Measurements from ENCODE around the gene MAP3K14.

Gene MAP3K14

DNA sequence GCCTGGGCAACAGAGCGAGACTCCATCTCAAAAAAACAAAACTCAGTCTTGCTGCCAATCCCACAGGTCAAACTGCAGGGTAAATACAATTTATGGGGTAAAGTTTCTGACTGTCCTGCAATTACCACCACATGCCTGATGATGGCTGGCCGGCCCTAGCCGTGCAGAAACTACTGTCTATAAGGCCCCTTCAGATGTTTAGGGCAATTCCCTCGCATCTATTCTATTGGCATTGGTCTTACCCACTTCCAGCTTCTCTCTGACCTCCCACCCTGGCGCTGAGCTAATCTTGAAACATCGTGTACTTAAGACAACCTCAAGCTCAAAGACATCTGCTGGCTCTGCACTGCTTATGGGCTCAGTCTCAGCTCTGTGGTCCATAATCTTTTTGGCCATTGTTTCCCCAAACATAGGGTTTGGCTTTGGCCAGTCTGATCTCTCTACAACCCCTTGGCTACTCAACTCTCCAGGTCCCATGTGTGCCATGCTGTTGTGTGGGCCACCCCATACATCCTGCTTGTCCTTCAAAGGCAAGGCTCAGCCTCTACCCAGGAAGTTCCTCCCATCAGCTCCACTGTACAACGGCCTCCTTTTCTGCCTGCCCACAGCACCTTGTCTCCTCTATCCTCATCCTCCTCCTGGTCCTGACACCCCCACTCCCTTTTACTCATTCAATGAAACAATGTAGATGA is 16.6 kb downstream of the MAP3K14 start:
- DNase-seq (ENCODE audit: low read depth) = no peak

DNA sequence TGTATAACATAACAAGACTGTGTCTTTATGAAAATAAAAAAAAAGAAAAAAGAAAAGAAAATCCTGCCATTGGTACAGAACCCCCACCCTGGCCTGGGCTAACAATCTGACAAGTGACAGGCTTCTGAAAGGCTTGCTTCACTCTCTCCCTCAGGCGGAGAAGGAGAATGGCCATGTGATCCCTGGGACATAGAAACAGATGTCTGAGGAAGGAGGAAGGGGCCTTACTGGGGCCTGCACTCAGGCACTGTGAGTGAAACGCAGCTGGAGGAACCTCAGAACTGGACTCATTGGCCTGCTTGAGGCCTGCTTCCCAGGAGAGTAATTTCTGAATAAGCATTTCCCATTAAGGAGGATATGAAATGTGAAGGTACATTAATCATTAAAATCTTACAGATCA is 17.5 kb downstream of the MAP3K14 start:
- no peak for DNase-seq (ENCODE audit: low read depth)

DNA sequence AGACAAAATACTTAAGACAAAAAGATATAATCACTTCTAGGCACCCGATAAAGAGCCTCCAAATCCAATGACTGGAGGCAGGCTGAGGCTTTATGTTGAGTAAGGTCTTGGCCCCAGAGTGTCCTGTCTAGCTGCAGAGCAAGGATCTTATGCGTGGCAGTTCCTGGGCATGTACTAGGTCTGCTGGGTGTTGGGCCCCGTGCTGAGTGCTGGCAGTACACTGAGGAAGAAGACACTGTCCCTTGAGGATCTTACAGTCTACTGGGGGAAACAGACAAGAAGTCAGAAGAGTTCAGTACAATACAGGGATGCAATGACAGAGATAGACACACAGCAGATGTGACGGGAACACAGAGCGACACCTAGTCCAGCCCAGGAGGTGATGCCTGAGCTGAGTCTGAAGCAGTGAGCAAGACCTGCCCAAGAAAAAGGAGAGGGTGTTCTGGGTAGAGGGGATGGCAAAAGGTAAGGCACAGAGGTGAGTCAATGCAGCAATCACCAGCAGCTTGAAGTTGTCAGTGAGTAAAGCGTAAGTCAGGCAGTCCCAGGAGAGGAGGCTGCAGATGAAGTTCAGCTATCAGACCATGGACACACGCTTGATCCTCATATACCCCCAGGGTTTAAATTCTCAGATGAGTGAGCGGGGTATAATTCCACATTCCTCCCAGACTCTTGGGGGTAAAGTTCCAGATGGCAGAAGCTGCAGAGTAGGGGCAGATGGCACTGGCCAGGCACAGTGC is 18.1 kb downstream of the MAP3K14 start:
- no peak for DNase-seq (ENCODE audit: low read depth)

DNA sequence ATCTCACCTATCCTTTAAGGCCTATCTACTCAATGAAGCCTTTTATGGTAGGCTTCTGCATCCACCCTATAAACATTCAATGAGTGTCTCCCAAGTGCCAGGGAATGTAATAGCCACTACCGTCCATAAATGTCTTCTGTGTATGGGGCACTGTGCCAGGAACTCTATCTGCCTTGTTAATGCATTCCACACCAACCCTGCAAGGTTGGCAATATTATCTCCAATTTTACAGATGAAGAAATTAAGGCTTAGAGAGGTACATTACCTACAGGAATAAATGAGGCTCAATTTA is 20.0 kb downstream of the MAP3K14 start:
- no peak for DNase-seq (ENCODE audit: low read depth)

DNA sequence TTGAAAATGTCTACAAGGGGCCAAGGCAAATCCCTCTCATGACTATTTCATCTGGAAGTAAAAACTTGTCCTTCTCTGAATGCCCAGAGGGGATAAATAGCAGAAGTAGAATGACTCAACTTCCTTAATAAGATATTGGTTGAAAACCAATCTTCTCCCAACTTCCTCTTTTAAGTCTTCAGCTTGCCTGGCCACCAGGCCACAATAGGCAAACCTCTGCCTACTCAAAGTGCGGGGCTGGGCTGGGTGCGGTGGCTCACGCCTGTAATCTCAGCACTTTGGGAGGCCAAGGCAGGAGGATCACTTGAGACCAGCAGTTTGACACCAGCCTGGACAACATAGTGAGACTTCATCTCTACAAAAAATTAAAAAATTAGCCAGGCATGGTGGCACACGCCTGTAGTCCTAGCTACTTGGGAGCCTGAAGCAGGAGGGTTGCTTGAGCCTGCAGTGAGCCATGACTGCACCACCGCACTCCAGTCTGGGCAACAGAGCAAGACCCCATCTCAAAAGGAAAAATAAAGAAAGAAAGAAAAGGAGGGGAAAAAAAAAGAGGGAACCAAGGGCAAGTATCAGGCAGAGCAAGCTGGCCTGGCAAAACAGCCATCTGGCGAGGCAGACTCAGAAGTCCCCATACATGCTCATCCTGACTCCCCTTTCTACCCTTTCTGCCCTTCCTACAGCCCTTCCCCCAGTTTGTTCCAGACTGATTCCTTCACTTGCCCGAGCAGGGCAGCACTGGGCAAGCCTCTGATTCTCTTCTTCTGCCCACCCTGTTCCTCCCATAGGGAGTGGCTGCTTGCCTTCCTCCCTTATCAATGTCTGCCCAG is 20.6 kb downstream of the MAP3K14 start:
- DNase-seq (ENCODE audit: low read depth) = no peak

DNA sequence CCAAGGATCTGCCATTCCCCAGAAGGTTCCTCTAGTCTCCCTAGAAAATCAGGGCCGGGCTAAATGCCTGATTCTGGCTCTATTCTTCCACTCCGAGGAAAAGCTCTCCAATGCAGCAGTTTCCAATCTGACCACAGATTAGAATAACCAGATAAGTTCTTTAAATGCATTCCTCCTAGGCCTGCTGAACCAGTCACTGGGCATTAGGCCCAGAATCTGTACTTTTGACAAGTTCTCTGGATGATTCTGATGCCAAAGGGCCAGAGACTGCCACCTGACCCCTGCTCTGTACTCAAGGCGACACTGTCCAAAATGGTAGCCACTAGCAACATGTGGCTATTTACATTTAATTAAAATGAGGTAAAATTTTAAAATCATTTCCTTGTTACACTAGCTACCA is 22.3 kb downstream of the MAP3K14 start:
- DNase-seq (ENCODE audit: low read depth) = peak; percentile 77

DNA sequence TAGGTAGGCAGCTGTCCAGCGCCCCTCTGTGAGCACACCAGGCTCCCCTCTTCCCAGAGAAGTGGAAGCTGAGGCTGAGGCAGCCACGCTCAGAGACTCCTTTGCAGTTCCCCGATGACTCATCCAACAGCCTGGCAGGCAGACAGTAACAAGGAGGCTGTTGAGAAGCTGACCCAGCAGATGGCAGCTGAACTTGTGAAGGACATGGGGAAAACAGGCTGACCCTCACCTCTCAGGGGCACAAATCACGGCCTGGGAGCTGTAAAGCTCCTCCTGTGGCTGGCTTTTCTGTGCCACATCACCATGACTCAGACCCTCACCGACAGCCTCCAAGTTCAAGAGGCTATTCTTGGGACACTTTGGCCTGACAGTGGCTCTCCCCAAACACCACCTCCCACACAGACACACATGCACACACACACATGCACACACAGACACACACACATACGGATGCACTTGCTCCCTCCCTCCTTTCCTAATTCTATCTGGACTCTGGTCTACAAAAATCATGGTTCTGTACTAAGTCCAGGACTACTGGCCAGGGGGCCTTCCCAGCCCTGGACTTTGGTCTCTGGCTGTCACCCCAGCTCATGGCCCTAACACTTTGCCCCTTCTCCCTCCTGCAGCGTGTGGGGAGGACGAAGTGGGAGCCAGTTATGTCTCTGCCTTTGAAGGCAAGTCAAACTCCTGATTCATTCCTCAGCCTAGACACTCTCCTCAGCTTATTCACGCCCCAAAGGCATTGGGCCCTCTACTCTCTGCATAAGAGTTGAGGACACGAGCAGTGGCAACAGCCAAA is 23.2 kb downstream of the MAP3K14 start:
- peak; percentile 92 for DNase-seq (ENCODE audit: low read depth)

DNA sequence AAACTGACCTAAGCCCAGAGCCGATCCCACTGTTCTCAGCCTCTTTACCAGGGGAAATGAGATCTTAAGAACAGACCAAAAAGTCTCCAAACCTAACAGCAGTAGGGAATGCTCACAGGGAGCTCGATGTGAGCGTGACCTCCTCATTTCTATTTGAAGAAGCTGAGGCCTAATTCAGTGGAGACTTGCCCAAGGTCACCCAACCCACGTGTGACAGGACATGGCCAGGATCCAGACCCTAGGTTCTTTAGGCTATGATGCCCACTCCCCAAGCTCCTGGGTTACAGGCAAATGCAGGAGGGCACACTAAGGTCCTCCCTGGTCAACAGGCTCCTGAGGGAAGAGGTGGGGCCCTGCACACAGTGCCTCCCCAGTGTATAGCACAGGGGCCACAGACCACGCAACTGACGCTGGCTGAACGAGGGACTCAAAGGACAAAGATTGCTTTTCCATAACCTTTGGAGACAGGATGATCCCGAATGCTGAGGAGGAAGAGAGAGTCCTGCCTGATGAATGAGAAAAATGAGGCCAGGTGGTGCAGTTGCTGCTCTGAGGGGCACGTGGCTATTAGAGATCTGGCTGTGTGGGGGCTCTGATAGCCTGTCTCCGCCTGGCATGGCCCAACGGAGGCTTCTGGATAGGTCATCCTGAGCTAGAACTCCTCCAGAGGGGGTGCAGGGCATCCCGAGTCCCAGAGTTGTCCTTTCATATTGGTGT is 24.0 kb downstream of the MAP3K14 start:
- no peak for DNase-seq (ENCODE audit: low read depth)

GRCh38 chr17:45291171-45291805 is 25.5 kb downstream of the MAP3K14 start:
- no peak for DNase-seq (ENCODE audit: low read depth)

- DNase-seq (ENCODE audit: low read depth) = no peak
Observed at GRCh38 chr17:45290269-45290765, 26.5 kb downstream of the MAP3K14 start.

GRCh38 chr17:45289301-45290268 is 27.2 kb downstream of the MAP3K14 start:
- DNase-seq (ENCODE audit: low read depth) = no peak

- no peak for DNase-seq (ENCODE audit: low read depth)
Observed at GRCh38 chr17:45288825-45289224, 28.0 kb downstream of the MAP3K14 start.

- DNase-seq (ENCODE audit: low read depth) = no peak
Observed at GRCh38 chr17:45287526-45288500, 29.0 kb downstream of the MAP3K14 start.

DNA sequence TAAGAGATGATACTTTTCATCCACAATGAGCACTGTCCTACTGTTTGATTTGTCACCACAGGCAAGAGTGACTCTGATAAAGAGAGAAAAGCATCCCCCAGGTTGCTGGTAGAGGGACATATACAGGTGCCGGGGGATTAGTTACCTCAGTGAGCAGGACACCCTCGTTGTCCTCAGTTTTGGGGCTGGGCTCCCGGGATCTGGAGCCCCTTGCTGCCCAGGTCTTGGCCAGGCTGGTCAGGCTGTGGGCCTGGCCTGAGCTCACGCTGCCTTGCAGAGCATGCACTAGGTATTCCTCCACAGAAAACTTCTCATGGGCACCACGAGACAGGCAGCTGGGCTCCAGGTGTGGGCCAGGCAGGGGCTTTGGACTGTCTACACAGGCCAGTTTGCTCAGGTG is 30.5 kb downstream of the MAP3K14 start:
- DNase-seq (ENCODE audit: low read depth) = no peak

- DNase-seq (ENCODE audit: low read depth) = no peak
Observed at GRCh38 chr17:45284176-45285140, 32.4 kb downstream of the MAP3K14 start.

GRCh38 chr17:45283711-45284110 is 33.1 kb downstream of the MAP3K14 start:
- no peak for DNase-seq (ENCODE audit: low read depth)

Measured in stromal cell of bone marrow (primary cell).